ENCODE measurements around the gene HTR3E. TPM values are rescaled to one million over a fixed set of nuclear protein-coding genes. Genes with fewer than 3 reads are reported as not detected.

Gene HTR3E
- total and polyA plus RNA-seq, 2 of the 13 experiments (the other 11 are each of a cell fraction or from before 2014, with no cell fraction given) = not detected

GRCh38 chr3:184155644-184156521, 59.0 kb downstream of the HTR3E start (continued):
- TF ChIP-seq RBFOX2 (IDR thresholded peaks at IDR 0.05; ENCODE audit: low read depth, low read length) (peak; percentile 53; the same call in 1 of the 2 replicates), POLR2A (IDR thresholded peaks at IDR 0.05; ENCODE audit: insufficient read depth in 1 of 2, low read depth in 2 of 2, low read length in 2 of 2) (peak; percentile 56 to 67), TAF15 (IDR thresholded peaks at IDR 0.05; ENCODE audit: low read depth, low read length, poor library complexity, severe bottlenecking) (peak; percentile 60), KIAA2018 (CRISPR knock-in tag; IDR thresholded peaks at IDR 0.05; ENCODE audit: borderline replicate concordance) (0 out of 2 replicates have a peak, but pooled peaks have one; percentile 13), ZNF276 (CRISPR knock-in tag; IDR thresholded peaks at IDR 0.05; ENCODE audit: low read depth) (no peak), ZNF121 (CRISPR knock-in tag; IDR thresholded peaks at IDR 0.05) (peak; percentile 22; the same call in 1 of the 2 replicates), ZNF501 (CRISPR knock-in tag; IDR thresholded peaks at IDR 0.05) (0 out of 2 replicates have a peak, but pooled peaks have one; percentile 5), ZNF772 (CRISPR knock-in tag; IDR thresholded peaks at IDR 0.05) (0 out of 2 replicates have a peak, but pooled peaks have one; percentile 26), ZNF225 (CRISPR knock-in tag; IDR thresholded peaks at IDR 0.05) (no peak)
- TF ChIP-seq, protein P1, sequence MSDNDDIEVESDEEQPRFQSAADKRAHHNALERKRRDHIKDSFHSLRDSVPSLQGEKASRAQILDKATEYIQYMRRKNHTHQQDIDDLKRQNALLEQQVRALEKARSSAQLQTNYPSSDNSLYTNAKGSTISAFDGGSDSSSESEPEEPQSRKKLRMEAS (IDR thresholded peaks at IDR 0.05) = peak; percentile 18; the same call in 1 of the 2 replicates
- TF ChIP-seq, protein P2, sequence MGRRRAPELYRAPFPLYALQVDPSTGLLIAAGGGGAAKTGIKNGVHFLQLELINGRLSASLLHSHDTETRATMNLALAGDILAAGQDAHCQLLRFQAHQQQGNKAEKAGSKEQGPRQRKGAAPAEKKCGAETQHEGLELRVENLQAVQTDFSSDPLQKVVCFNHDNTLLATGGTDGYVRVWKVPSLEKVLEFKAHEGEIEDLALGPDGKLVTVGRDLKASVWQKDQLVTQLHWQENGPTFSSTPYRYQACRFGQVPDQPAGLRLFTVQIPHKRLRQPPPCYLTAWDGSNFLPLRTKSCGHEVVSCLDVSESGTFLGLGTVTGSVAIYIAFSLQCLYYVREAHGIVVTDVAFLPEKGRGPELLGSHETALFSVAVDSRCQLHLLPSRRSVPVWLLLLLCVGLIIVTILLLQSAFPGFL (CRISPR knock-in tag; IDR thresholded peaks at IDR 0.05) = no peak
- TF ChIP-seq, protein P3, sequence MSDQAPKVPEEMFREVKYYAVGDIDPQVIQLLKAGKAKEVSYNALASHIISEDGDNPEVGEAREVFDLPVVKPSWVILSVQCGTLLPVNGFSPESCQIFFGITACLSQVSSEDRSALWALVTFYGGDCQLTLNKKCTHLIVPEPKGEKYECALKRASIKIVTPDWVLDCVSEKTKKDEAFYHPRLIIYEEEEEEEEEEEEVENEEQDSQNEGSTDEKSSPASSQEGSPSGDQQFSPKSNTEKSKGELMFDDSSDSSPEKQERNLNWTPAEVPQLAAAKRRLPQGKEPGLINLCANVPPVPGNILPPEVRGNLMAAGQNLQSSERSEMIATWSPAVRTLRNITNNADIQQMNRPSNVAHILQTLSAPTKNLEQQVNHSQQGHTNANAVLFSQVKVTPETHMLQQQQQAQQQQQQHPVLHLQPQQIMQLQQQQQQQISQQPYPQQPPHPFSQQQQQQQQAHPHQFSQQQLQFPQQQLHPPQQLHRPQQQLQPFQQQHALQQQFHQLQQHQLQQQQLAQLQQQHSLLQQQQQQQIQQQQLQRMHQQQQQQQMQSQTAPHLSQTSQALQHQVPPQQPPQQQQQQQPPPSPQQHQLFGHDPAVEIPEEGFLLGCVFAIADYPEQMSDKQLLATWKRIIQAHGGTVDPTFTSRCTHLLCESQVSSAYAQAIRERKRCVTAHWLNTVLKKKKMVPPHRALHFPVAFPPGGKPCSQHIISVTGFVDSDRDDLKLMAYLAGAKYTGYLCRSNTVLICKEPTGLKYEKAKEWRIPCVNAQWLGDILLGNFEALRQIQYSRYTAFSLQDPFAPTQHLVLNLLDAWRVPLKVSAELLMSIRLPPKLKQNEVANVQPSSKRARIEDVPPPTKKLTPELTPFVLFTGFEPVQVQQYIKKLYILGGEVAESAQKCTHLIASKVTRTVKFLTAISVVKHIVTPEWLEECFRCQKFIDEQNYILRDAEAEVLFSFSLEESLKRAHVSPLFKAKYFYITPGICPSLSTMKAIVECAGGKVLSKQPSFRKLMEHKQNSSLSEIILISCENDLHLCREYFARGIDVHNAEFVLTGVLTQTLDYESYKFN (CRISPR knock-in tag; conservative IDR thresholded peaks at IDR 0.05) = peak; percentile 59; the same call in 1 of the 2 replicates

Measured in HepG2 (cell line).